ENCODE results near the gene ONECUT3. TPM values are rescaled to one million over a fixed set of nuclear protein-coding genes. Genes with fewer than 3 reads are reported as not detected.

The ONECUT3 gene
- total RNA-seq, 1 experiment from 2014 or later, result 0.02 TPM

GRCh38 chr19:1707240-1707639 lies 46.1 kb upstream of the ONECUT3 start:
- BruUV-seq (replicated peaks), result no TSS peak
- peaks cover 5% of the 10 kb centered on the region for H3K27me3 Mint-ChIP-seq (ENCODE audit: insufficient read depth, unreplicated experiment)
- H3K9me3 Mint-ChIP-seq (ENCODE audit: unreplicated experiment), result peaks cover 20% of the 10 kb centered on the region
- ChIA-PET POLR2A (no interaction called here), CTCF (interaction anchor here (0.9 kb wide), 1 partner anchor 29 kb away, joined by 3 read pairs; no protein-coding TSS in a partner anchor)
- H3K4me1 Mint-ChIP-seq (ENCODE audit: insufficient read depth, unreplicated experiment), result no peaks in the 10 kb centered on the region
- no peak overlapping the region for H3K4me3 Mint-ChIP-seq (ENCODE audit: unreplicated experiment)
- H3K27ac Mint-ChIP-seq (ENCODE audit: low read depth, unreplicated experiment), result no peak overlapping the region
- intact Hi-C loops (cut with micrococcal nuclease), result no loop called here
- TF ChIP-seq CTCF (IDR thresholded peaks at IDR 0.05; ENCODE audit: unreplicated experiment), result no peak
- no peak for DNase-seq (ENCODE audit: unreplicated experiment)
- peaks cover 6% of the 10 kb centered on the region for H3K36me3 Mint-ChIP-seq (ENCODE audit: insufficient read depth, unreplicated experiment)

- Mint-ChIP-seq H3K4me3 (ENCODE audit: unreplicated experiment) (no peak overlapping the region), H3K27me3 (ENCODE audit: insufficient read depth, unreplicated experiment) (peaks cover 20% of the 10 kb centered on the region), H3K27ac (ENCODE audit: low read depth, unreplicated experiment) (no peak overlapping the region), H3K4me1 (ENCODE audit: insufficient read depth, unreplicated experiment) (no peaks in the 10 kb centered on the region), H3K36me3 (ENCODE audit: insufficient read depth, unreplicated experiment) (no peaks in the 10 kb centered on the region), H3K9me3 (ENCODE audit: unreplicated experiment) (peaks cover 16% of the 10 kb centered on the region)
- BruUV-seq (replicated peaks), result no TSS peak
- ChIA-PET CTCF (interaction anchor here (0.5 to 0.6 kb wide), 2 partner anchors 136 to 1067 kb away, joined by 3 read pairs; no protein-coding TSS in a partner anchor), POLR2A (no interaction called here)
- TF ChIP-seq CTCF (IDR thresholded peaks at IDR 0.05; ENCODE audit: unreplicated experiment), result no peak
- intact Hi-C loops (cut with micrococcal nuclease), result no loop called here
- DNase-seq (ENCODE audit: unreplicated experiment), result no peak
Measured at GRCh38 chr19:1713170-1713569, 40.1 kb upstream of the ONECUT3 start.

DNA sequence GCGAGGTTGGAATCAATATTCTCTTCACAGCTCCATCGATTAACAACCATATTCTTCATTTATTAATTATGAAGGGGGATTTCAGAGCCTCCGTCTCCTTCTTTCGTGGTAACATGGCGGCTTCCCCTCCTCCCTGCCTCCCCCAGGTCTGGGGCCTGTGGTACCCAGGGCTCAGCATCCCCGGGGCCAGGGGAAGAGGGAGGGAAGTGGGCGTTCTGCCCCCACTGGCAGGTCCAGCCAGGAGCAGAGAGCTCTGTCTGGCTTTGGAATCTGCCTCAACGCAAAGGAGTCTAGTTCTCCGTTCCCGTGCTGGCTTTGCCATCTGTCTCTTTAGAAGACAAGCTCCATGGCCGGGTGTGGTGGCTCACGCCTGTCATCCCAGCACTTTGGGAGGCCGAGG lies 37.8 kb upstream of the ONECUT3 start:
- H3K27me3 Mint-ChIP-seq (ENCODE audit: insufficient read depth, unreplicated experiment), result peaks cover 23% of the 10 kb centered on the region
- intact Hi-C loops (cut with micrococcal nuclease), result no loop called here
- H3K27ac Mint-ChIP-seq (ENCODE audit: low read depth, unreplicated experiment), result no peak overlapping the region
- H3K36me3 Mint-ChIP-seq (ENCODE audit: insufficient read depth, unreplicated experiment), result no peaks in the 10 kb centered on the region
- peaks cover 16% of the 10 kb centered on the region for H3K9me3 Mint-ChIP-seq (ENCODE audit: unreplicated experiment)
- DNase-seq (ENCODE audit: unreplicated experiment), result no peak
- no TSS peak for BruUV-seq (replicated peaks)
- POLR2A ChIA-PET, result no interaction called here
- H3K4me1 Mint-ChIP-seq (ENCODE audit: insufficient read depth, unreplicated experiment), result no peaks in the 10 kb centered on the region
- CTCF ChIA-PET, result no interaction called here
- TF ChIP-seq CTCF (IDR thresholded peaks at IDR 0.05; ENCODE audit: unreplicated experiment), result no peak
- no peak overlapping the region for H3K4me3 Mint-ChIP-seq (ENCODE audit: unreplicated experiment)

DNA sequence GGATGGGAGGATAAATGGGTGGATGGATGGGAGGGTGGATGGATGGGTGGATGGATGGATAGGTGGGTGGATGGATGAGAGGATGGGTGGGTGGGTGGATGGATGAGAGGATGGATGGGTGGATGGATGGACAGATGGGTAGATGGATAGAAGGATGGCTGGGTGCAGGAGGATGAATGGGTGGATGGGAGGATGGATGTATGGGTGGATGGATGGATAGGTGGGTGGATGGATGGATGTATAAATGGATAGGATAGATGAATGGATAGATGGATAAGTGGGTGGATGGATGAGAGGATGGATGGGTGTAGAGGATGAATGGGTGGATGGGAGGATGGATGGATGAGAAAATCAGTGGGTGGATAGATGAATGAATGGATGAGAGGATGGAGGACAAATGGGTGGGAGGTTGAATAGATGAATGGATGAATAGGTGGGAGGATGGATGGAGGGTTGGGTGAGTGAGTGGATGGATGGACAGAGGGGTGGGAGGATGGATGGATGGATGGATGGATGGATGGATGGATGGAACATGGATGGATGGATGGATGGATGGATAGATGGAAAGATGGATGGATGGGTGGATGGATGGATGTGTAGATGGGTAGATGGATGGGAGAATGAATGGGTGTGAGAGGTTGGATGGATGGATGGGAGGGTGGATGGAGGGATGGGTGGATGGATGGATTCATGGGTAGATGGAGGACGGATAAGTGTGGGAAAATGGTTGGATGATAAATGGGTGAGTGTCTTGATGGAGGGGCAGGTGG lies 35.9 kb upstream of the ONECUT3 start:
- Mint-ChIP-seq H3K4me1 (ENCODE audit: insufficient read depth, unreplicated experiment) (no peaks in the 10 kb centered on the region), H3K9me3 (ENCODE audit: unreplicated experiment) (peaks cover 16% of the 10 kb centered on the region), H3K27ac (ENCODE audit: low read depth, unreplicated experiment) (no peak overlapping the region), H3K27me3 (ENCODE audit: insufficient read depth, unreplicated experiment) (peaks cover 23% of the 10 kb centered on the region), H3K36me3 (ENCODE audit: insufficient read depth, unreplicated experiment) (no peaks in the 10 kb centered on the region), H3K4me3 (ENCODE audit: unreplicated experiment) (no peak overlapping the region)
- BruUV-seq (replicated peaks), result no TSS peak
- ChIA-PET POLR2A (no interaction called here), CTCF (no interaction called here)
- intact Hi-C loops (cut with micrococcal nuclease), result no loop called here
- DNase-seq (ENCODE audit: unreplicated experiment), result no peak
- no peak for TF ChIP-seq CTCF (IDR thresholded peaks at IDR 0.05; ENCODE audit: unreplicated experiment)

Data from MCF 10A (cell line).